Left colon (tissue), 2 donors: ENCODE measurements around the gene OCA2. TPM values are rescaled to one million over a fixed set of nuclear protein-coding genes. Genes with fewer than 3 reads are reported as not detected.
"Not testable (repeated sequence)": the region's sequence is repeated elsewhere in the genome, so short reads cannot be mapped to it uniquely, and the experiment has no call there.

Experiments
- ATAC-seq: fragments of 200-7000 bp; cut with Tn5 transposase; one replicate; pipeline ENCODE4 v1.9.1; 2020; ENCODE audit warnings: mild to moderate bottlenecking, moderate library complexity
- DNase-seq, 2 donors: peaks; one replicate each; pipeline ENCODE4 v3.0.0-alpha.2; 2020
- intact Hi-C, 2 donors: fragments of 100-400 bp; cut with DNase I in 1 of 2; cut with micrococcal nuclease in 1 of 2; formaldehyde crosslinking; loops; one replicate each; pipeline versions ENCODE4 v1.11.2 to v1.14.0; 2022; cut with DNase I, micrococcal nuclease
- total RNA-seq, 2 donors: library from RNA; stranded (reverse); fragmentation: NEBNext Ultra II Directional; extraction: Animal tissue kit (Norgen Biotek cat#: 25700); gene quantifications; one replicate each; pipeline ENCODE4 v1.2.1, GENCODE V29; 2021
- donor health status: DM: no; HTN: no; CAD: no.
- donor health status: DM: yes; HTN: yes; CAD: no.

The OCA2 gene
- total RNA-seq, 2 donors from 2014 or later: 0.18 to 0.31 TPM

DNA sequence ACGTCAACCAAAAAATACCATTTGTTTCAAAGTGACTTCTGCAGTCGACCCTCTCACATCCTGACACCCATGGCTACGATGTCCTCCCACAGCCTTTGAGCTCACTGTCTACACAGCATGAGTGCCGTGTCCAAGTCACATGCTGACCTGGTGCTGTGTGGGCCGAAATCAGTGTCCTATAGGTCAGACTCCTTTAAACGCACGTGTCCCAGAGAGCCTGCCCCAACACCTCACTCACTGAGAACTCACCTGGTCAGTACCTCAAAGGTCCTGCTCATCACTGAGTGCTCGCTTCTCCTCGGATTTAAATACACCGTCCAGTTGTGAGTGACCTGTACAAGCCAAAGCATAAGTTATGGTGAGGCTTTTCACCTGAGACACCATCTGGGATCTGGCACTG is 83.3 kb downstream of the OCA2 start:
- DNase-seq: no peak
- intact Hi-C loops: no loop called here
- ATAC-seq: no peak

DNA sequence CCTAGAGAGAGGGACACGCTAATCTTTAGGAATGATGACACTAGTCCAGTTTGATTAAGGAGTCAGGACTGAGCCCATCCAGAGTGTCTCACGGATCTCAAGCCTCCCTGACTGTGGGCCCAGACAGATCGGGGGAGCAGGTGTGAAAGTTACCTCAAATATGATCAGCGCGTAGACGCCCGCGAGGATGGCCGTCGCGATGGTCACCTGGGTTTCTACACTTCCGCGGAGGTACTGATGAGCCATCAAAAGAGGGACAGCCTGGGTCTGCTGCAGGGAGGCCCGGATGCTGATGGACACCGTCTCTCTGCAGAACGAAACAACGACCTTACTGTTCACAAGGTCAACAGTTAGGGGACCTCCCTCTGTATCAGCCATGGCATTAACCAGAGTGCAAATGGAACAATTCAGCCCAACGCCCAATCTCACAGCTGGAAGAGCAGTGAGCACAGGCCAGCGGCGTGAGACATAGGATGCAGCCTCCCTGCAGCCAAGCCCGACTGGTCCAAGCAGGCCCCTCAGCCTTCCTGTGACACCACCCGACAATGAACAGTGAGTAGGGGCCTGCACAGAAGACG is 84.4 kb downstream of the OCA2 start:
- DNase-seq (no peak), ATAC-seq (no peak)
- intact Hi-C loops: no loop called here

DNA sequence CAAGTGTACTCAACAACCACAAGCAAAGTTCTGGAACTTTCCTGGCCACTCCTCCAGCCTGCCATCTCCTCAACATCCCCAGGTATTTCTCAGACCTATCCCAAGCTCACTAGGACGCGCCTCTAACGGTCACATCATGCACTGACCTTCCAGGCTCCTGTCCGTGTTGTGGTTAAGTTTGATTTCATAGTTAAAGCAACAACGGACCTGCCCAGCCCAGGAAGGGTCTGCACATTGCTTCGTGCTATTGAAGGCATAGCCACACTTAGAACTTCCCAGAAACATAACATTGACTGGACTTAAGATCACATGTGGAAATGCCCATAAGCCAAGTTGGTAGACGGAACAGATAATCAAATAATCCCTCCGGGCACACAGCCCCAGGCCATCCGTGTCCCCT is 85.1 kb downstream of the OCA2 start:
- intact Hi-C loops: no loop called here
- DNase-seq: no peak
- no peak for ATAC-seq

DNA sequence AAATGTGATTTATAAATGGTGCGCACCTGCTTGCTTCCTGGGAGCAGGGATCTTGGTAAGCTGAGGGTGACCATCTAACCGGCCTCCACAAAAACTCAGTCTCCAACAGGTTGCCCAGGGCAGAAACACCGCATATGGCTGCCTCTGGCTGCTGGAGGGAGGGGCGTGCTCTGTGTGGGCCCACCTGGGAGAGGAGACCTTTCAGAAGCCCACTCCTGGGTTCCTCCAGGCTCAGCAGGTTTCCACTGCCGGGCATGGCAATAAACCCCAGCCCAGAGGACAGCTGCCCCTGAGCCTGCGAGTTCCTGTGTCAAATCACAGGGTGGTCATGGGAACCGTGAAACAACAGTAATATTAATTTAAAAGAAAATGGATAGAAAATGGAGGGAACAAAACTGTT is 85.6 kb downstream of the OCA2 start:
- DNase-seq: no peak
- no peak for ATAC-seq
- intact Hi-C loops: no loop called here

DNA sequence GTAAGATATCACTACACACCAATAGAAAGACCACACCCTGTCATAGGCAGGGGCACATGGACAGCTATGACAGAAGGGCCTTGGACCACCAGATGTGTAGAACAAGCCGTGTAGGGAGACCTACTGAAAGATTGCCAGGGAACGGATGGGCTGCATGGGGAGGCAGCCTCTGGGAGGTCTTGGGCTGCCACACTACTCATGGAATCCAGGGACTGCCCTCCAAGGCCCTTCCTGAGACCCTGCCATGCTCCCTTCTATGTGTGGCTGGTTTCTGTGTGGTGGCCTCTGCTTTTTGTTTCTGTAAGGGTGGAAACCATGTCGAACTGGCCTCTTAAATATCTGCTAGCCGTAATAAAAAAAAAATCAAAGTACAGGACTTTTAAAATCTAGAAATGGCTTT is 86.9 kb downstream of the OCA2 start:
- intact Hi-C loops: no loop called here
- no peak for ATAC-seq
- DNase-seq: no peak

DNA sequence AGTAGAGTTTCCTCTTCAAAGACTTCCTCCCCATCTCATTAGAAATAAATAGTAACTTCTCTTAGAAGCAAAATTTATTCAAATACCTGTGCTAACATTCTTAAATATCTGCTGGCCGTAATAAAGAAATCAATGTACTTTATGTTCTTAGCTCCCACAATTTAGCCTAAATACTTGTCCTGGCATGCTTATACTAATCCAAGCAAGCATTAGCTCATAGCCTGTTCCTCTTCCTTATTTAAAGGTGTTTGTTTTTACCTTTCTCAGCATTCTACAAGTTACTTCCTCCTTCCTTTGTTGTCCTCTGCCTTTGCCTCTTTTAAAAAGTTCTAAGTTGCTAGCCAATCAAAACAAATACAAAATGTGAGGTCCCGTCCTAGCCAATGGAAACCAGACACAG is 90.9 kb downstream of the OCA2 start:
- intact Hi-C loops, DNase-seq, ATAC-seq: not testable (repeated sequence)

DNA sequence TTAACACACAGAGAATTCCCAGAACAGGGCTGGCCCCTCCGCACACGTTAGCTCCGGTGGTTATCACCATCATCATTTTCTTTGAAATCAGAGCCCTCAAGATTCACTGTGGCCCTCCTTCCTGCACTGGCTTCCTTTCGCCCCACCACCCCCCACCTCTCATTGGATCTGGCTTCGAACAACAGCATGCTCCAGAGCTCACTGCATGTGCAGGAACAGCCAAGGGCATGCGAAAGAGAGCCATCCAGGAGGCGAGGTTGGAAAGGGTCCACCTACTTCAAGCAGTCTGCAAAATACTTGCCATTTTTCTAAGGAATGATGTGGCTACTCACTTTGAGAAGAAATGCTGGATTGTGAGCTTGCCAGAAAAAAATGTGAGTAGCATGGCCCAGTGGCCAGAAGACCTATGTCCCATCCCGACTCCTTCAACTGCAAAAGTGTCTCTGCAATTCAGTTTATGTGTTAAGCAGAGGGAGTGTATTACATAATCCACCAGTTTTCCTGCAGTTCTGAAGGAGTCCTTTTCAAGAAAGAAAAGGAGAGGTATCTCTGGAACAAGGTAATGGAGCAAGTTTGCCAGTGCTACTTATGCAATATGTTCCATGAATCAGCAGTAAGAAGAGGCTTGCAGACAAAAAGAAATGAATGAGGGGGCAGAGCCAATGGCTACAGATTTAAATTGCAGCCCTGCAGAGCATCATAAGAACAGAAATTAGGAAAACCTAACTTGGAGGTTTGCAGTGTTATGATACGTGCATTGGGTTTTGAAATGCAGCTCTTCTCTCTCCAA is 92.8 kb downstream of the OCA2 start:
- DNase-seq (no peak), ATAC-seq (no peak)
- intact Hi-C loops: no loop called here

DNA sequence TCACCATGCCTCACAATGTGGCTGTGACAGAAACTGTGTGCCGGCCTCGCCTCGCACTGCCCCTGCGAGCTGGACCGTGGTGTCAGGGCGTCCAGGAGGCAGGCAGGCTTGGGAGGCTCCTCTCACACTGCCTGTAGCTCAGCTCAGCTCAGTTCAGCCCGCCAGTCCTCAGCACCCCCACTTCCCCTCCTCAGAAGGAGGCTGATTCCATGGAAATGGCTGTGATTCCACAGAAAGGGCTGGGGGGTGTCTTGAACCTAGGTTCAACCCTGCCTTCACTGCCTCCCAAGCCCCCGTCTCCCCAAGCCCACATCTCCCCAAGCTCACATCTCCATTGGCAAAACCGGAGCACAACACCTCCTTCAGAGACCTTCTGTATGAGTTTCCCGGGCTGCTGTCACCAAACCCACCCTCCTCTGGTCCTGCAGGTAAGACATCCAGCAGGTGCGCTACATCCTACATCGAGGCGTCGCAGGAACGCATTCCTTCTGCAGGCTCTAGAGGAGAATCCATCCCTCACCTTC is 94.0 kb downstream of the OCA2 start:
- no peak for DNase-seq
- no peak for ATAC-seq
- intact Hi-C loops: no loop called here

DNA sequence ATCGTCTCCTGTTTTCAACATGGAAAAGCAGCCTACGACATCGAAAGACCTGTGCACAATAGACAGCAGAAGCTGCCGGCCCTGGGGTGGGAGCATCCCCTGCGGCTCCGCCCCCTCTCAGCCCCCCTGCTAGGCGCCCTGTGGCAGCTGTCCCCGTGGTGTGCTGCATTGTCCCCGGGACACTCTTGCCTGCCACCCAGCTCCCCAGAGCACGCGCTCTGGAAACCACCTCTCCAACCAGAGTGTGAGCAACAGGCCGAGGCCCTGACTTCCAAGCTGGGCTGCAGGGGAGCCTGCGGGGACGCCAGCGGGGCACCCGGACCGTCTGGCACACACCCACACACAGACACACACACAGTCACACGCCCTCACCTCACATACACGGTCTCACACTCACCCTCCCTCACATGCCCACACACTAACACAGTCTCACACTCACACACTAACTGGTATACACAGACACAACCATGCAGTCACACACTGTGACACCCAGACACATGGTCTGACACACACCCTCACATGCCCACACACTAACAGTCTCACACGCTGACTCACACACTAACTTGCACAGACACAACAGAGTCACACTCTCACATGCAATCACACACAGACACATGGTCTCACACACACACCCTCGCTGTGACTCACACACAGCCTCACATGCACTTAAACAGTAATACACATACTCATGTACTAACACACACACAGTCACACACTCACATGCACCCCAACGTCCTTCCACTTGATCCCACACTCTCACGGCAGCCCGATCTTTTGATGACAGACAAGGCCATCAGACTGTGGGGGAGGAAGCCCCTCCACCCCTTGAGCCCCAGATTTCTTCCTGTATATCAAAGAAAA is 94.7 kb downstream of the OCA2 start:
- DNase-seq (no peak), ATAC-seq (no peak)
- intact Hi-C loops: no loop called here

DNA sequence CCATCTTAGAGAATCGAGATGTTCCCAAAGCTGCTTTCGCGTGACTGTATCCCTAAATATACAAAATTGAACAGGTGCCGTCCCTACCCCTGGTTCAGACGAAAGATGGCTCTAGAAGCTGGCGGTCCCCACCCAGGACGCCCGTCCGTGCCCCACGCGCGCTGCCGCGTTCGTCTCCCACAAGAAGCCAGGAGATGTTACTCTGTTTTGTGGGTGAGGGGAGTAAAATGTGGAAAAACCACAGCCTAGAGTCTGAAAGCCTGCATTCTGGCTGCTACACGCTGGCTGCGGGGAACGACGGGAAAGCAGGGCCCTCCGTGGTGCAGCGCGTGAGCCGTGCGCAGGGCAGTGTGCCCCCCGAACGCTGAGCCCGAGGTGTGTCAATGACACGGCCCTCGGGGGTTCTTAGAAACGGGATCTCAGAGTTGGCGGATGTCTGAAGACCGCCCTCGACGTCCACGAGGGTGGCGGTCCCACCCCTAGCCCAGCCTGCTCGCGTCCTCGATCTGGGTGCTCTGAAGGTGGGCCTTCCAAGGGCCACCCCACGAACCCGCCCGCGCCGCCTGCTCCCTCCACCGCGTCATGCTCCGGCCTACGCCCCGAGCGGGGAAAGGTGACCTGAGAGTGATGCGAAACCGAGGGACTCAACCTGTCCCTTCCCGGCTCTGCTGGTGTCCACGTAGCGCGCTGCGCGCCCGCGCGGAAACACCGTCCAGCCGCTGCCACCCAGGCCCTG is 95.6 kb downstream of the OCA2 start:
- ATAC-seq (no peak), DNase-seq (no peak)
- intact Hi-C loops: no loop called here

DNA sequence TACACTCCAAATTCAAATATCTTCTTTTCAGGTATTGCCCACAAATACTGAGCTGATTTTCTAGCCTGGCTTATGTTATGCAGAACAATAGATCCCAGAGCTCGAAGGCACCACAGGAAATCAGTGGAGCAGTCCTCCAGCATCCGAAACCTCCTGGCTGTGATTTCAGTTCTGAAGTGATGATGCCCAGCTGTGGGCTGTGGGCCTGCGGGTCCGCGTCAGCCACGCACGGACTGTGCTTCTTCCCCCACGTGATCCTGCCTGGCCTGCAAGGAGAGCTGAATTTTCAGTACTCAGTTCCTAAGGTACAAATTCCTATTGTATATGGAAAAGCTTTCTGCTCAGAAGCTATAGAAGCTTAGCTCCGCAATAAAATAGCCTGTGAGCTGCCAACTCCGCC is 96.2 kb downstream of the OCA2 start:
- DNase-seq (no peak), ATAC-seq (no peak)
- intact Hi-C loops: no loop called here

DNA sequence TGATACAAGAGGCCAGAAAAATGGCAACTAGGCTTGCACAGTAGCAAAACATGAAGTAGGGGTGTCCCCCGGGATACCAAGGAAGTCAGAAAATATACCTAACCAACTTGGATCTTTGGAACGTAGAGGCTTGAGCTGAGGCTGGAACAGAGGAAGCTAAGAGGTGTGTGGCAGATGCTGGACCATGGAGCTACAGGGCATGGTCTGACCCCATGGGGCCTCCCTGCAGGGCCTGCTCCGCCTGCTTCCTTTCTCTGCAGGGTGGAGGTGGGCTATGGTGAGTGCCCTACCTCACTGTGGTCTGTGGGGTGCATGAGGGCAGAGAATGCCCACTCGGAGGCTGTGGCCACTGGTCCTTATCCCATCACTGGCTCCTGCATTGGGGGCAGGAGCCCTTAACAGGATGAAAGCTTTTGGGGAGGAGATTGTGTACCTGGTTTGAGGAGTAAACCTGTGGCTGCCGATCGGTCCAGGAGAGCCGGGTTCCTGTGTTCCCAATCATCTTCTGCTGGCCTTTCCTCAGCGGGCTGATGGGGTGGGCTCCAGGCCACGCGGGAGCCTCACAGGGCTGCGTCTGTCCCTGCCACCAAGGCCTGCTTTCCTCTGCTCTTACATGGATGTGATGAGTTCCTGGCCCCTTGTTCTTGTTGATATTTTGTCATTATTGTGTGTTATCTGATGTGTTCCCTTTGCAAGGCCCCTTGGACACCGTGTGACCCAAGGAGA is 96.8 kb downstream of the OCA2 start:
- ATAC-seq (no peak), DNase-seq (no peak)
- intact Hi-C loops: no loop called here

DNA sequence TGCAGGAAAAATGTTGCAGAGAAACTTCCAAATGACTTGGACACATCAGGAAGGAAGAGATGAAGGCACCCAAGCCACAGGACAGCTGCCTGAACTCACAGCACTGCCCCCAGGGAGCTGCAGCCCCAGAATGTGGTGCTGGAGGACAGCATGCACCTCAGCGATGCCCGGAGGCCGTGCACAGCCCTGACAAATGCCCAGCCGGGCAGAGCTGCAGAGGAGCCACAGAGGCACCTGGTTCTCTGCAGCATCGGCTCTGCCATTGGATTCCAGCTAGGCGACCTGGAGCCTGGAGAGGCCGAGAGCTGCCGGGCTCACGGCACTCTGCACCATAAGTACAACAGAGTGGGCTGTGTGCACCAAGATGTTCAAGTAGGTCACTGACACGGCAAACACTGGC is 97.5 kb downstream of the OCA2 start:
- ATAC-seq (no peak), DNase-seq (no peak)
- intact Hi-C loops: no loop called here

DNA sequence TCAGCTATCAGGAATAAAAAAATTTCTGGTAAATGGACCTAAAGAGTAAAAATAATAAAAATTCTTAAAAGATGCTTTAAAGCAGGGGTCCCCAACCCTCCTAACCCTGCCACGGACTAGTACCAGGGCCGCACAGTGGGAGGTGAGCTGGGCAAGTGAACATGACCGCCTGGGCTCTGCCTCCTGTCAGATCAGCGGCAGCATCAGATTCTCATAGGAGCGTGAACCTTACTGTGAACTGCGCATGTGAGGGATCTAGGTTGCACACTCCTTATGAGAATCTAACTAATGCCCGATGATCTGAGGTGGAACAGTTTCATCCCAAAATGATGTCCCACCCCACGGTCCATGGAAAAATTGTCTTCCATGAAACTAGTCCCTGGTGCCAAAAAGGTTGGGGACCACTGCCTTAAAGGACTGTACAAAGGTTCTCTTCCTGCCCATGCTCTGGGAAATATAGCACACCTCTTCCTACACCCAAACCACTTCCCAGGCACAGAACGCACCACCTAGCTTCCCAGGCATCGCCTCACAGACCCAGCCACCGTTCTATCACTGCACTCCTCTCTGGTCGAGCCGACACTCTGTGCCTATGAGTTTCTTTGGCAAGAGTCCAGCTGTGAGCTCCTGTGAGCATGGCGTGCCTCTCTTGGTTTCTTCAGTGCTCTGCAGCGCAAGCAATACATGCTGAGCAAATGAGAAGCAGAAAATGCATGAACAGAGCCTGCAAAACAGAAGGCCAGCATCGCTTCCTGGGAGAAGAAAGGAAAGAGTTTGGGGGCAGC is 104.9 kb downstream of the OCA2 start:
- intact Hi-C loops: no loop called here
- ATAC-seq (no peak), DNase-seq (no peak)

DNA sequence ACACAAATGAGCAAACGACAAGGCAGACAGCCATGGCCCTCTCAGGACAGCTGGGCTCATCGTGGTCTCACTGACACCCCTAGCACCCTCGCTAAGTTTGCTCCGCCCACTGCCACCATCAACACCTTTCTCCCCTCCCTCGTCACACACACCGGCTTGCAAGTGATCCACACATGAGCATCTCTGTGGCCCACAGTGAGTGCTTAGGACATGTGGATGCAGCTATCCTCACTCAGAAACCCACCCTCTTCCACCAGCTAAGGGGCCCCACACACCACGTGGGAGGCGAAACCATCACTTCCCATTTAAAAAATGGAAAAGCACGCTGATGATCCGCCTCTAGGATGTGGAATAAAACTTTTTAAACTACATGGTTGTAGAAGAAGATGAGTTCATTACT is 105.6 kb downstream of the OCA2 start:
- DNase-seq: no peak
- intact Hi-C loops: no loop called here
- ATAC-seq: no peak

DNA sequence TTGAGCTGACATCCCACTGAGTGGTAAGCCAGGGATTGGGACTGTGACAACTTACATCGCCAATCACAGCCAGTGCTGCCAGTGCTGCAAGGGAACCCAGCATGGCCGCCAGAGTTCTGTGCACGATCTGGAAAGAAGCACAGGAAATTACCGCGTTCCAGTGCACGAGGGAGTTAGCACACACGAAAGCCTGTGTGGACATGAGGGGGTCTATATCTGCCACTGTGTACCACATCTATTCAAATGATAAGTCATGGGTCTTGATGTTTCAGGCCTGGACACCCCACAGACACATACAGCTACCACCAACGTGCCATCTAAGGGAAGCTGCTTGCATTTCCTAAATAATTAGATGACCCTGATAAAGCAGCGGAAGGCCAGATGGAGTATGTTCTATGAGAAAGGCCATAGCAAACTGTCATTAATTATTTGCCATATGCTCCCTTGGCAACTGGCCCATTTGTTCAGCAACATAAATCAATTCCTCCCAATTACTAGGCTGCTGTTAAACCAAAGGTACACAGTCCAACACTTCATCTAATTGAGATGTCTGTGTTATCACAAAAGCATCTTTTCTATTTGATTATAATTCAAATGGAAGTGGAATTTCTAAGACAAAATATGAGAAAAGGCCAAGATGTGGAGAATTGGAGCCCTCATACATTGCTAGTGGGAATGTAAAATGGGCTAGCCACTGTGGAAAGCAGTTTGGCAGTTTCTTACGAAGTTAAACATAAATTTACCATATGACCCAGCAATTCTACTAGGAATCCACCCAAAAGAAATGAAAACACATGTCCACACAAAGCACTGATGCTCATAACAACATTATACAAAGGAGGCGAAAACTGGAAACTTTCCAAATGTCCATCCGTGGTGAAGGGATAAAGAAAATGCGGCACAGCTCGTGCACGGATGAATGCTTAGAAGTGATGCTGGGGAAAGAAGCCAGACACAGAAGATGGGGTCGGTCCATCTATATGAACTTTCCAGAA is 108.3 kb downstream of the OCA2 start:
- DNase-seq: no peak
- intact Hi-C loops: no loop called here
- ATAC-seq: no peak

DNA sequence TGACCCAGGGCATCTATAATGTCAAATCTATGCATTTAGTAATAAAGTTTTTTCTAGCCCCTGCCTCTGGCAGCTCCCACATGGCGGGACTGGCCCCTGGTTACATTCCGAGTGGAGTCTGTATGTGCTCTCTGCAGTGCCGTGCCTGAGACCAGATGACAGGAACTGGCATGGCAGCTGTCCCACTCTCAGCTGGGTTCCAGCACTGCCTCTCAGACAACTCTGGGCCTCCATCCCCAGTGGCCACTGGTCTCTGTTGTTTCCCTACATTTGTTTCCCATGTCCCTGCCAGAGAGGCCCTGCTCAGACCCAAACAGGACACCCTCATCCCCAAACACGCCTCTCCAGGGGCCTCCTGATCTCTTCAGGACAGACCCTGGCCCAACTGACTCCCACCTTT is 109.3 kb downstream of the OCA2 start:
- DNase-seq (no peak), ATAC-seq (no peak)
- intact Hi-C loops: no loop called here
